H1 (cell line): Measurements from ENCODE around the gene CAPS. TPM values are rescaled to one million over a fixed set of nuclear protein-coding genes. Genes with fewer than 3 reads are reported as not detected.

Source experiments
- CTCF ChIA-PET: fragments of 300-600 bp; sonication (Branson Sonifier 250); formaldehyde crosslinking; loops from one replicate; lab custom pipeline; 2021; ENCODE audit not compliant: partially characterized antibody; lab: Charles Lee
- POLR2A ChIA-PET: fragments of 300-600 bp; sonication (Branson Sonifier 250); formaldehyde crosslinking; loops from one replicate; lab custom pipeline; 2021; ENCODE audit warnings: inconsistent platforms; ENCODE audit not compliant: partially characterized antibody; lab: Charles Lee
- DNase-seq, 2 experiments: peaks; one replicate each; pipeline versions ENCODE4 v3.0.0 to v3.0.0-alpha.2; 2010 to 2022; ENCODE audit warnings: low spot score in 2 of 2, low read depth in 1 of 2, mixed read lengths in 1 of 2
- FAIRE-seq: peaks from 2 replicates; lab custom pipeline; 2011; peaks lifted over from hg19 to GRCh38; lab: Jason Lieb, UNC
- H2AFZ ChIP-seq: 2 replicates; pipeline ENCODE4 v1.8.1; 2012; ENCODE audit warnings: low read length, inconsistent platforms
- H2AK5ac ChIP-seq: 2 replicates; pipeline ENCODE4 v1.6.1; 2013; ENCODE audit warnings: low read depth, low read length
- H2BK120ac ChIP-seq: replicated peaks from 2 replicates; pipeline ENCODE3; 2013; ENCODE audit warnings: low read depth, low read length, inconsistent platforms
- H2BK12ac ChIP-seq: 2 replicates; pipeline ENCODE4 v1.6.1; 2013; ENCODE audit warnings: low read depth, low read length
- H2BK15ac ChIP-seq: 2 replicates; pipeline ENCODE4 v1.6.1; 2013; ENCODE audit warnings: low read length
- H2BK20ac ChIP-seq: 2 replicates; pipeline ENCODE4 v1.6.1; 2013; ENCODE audit warnings: low read length
- H2BK5ac ChIP-seq: 2 replicates; pipeline ENCODE4 v1.6.1; 2013; ENCODE audit warnings: low read depth, low read length
- H3K14ac ChIP-seq: 2 replicates; pipeline ENCODE4 v1.6.1; 2013; ENCODE audit warnings: inconsistent platforms; ENCODE audit not compliant: insufficient read length
- H3K18ac ChIP-seq: 2 replicates; pipeline ENCODE4 v1.6.1; 2013; ENCODE audit warnings: low read length; ENCODE audit errors: extremely low read depth
- H3K23ac ChIP-seq: 2 replicates; pipeline ENCODE4 v1.6.1; 2013; ENCODE audit warnings: inconsistent platforms; ENCODE audit not compliant: insufficient read length
- H3K23me2 ChIP-seq: 2 replicates; pipeline ENCODE4 v1.6.1; 2013; ENCODE audit warnings: low read depth, low read length
- H3K27ac ChIP-seq: 2 replicates; pipeline ENCODE4 v1.6.1; 2011; ENCODE audit warnings: low read depth, low read length, inconsistent platforms
- H3K27me3 ChIP-seq, 4 experiments: replicated peaks in 1 of 4; 1 replicate in 1 of 4; 2 replicates in 3 of 4; pipeline versions ENCODE4 v1.6.1 to v1.8.1; 2011 to 2013; ENCODE audit warnings: low read length in 3 of 4, mild to moderate bottlenecking in 3 of 4, inconsistent platforms in 2 of 4, mixed read lengths in 2 of 4, moderate library complexity in 1 of 4; ENCODE audit not compliant: control insufficient read depth in 3 of 4, insufficient read depth in 3 of 4; ENCODE audit errors: extremely low read depth in 1 of 4
- H3K36me3 ChIP-seq, 4 experiments: 2 replicates each; pipeline versions ENCODE4 v1.6.1 to v1.8.1; 2011 to 2013; ENCODE audit warnings: mild to moderate bottlenecking in 4 of 4, low read length in 3 of 4, moderate library complexity in 2 of 4, control low read depth in 1 of 4, inconsistent platforms in 1 of 4; ENCODE audit not compliant: insufficient read depth in 4 of 4, control insufficient read depth in 2 of 4
- H3K4ac ChIP-seq: replicated peaks from 2 replicates; pipeline ENCODE3; 2013; ENCODE audit warnings: low read length, low read depth, mixed read lengths, inconsistent platforms; ENCODE audit not compliant: insufficient read length
- H3K4me1 ChIP-seq, 4 experiments: replicated peaks in 1 of 4; 1 replicate in 1 of 4; 2 replicates in 3 of 4; pipeline versions ENCODE4 v1.6.1 to v1.8.1; 2011 to 2013; ENCODE audit warnings: low read length in 3 of 4, inconsistent platforms in 2 of 4, mixed read lengths in 1 of 4; ENCODE audit not compliant: insufficient read depth in 4 of 4, control insufficient read depth in 3 of 4
- H3K4me2 ChIP-seq, 2 experiments: 2 replicates each; pipeline versions ENCODE4 v1.6.1 to v1.8.1; 2011 to 2013; ENCODE audit warnings: low read depth in 2 of 2, low read length in 2 of 2, control low read depth in 1 of 2, inconsistent platforms in 1 of 2, mild to moderate bottlenecking in 1 of 2; ENCODE audit not compliant: insufficient read depth in 1 of 2
- H3K4me3 ChIP-seq, 4 experiments: fragments of 200-600, 300-600 bp in 1 of 4; sonication (generic), shearing (Covaris generic), sonication (Bioruptor Twin) in 1 of 4; 2 replicates each; pipeline versions ENCODE4 v1.5.1 to v1.8.1; 2011 to 2016; ENCODE audit warnings: low read length in 4 of 4, low read depth in 3 of 4, control low read depth in 2 of 4, inconsistent platforms in 2 of 4, mild to moderate bottlenecking in 2 of 4, mixed read lengths in 1 of 4, moderate library complexity in 1 of 4; ENCODE audit not compliant: insufficient read depth in 2 of 4; ENCODE audit errors: extremely low read depth in 1 of 4
- H3K56ac ChIP-seq: replicated peaks from 2 replicates; pipeline ENCODE3; 2013; ENCODE audit warnings: low read depth, mild to moderate bottlenecking, mixed read lengths, low read length, inconsistent platforms; ENCODE audit not compliant: insufficient read length
- H3K79me1 ChIP-seq: 2 replicates; pipeline ENCODE4 v1.6.1; 2013; ENCODE audit warnings: low read depth, low read length, control low read depth
- H3K79me2 ChIP-seq, 2 experiments: 2 replicates each; pipeline versions ENCODE4 v1.6.1 to v1.8.1; 2012 to 2013; ENCODE audit warnings: low read length in 2 of 2, mild to moderate bottlenecking in 2 of 2, inconsistent platforms in 1 of 2; ENCODE audit not compliant: insufficient read depth in 2 of 2, control insufficient read depth in 1 of 2
- H3K9ac ChIP-seq, 4 experiments: replicated peaks in 1 of 4; 1 replicate in 1 of 4; 2 replicates in 3 of 4; pipeline versions ENCODE4 v1.6.1 to v1.8.1; 2011 to 2013; ENCODE audit warnings: low read depth in 3 of 4, low read length in 3 of 4, control low read depth in 2 of 4, mild to moderate bottlenecking in 2 of 4, moderate library complexity in 2 of 4, inconsistent platforms in 1 of 4; ENCODE audit errors: extremely low read depth in 1 of 4
- H3K9me3 ChIP-seq, 2 experiments: 2 replicates each; pipeline versions ENCODE4 v1.6.1 to v1.8.1; 2012 to 2013; ENCODE audit warnings: mild to moderate bottlenecking in 2 of 2, moderate library complexity in 2 of 2, control low read depth in 1 of 2, inconsistent platforms in 1 of 2, low read depth in 1 of 2, low read length in 1 of 2, mixed read lengths in 1 of 2; ENCODE audit not compliant: insufficient read depth in 2 of 2
- H4K20me1 ChIP-seq, 2 experiments: replicated peaks in 1 of 2; 2 replicates each; pipeline versions ENCODE3 to v1.8.1; 2011 to 2013; ENCODE audit warnings: inconsistent platforms in 2 of 2, low read length in 2 of 2, mild to moderate bottlenecking in 1 of 2; ENCODE audit not compliant: insufficient read depth in 2 of 2, control insufficient read depth in 1 of 2
- H4K5ac ChIP-seq: 2 replicates; pipeline ENCODE4 v1.6.1; 2013; ENCODE audit warnings: low read length, low read depth, mixed read lengths, inconsistent platforms; ENCODE audit not compliant: insufficient read length
- H4K8ac ChIP-seq: 2 replicates; pipeline ENCODE4 v1.8.0; 2013; ENCODE audit warnings: mild to moderate bottlenecking, moderate library complexity, low read length, inconsistent platforms; ENCODE audit not compliant: insufficient read depth; ENCODE audit errors: extremely low read depth
- H4K91ac ChIP-seq: replicated peaks from 2 replicates; pipeline ENCODE3; 2013; ENCODE audit warnings: low read length, mixed read lengths, inconsistent platforms; ENCODE audit not compliant: insufficient read length
- CBX5 ChIP-seq: fragments of 300-800, 300-1000 bp; sonication (generic); IDR thresholded peaks from 2 replicates; pipeline ENCODE4 v1.7.1; 2016; ENCODE audit warnings: antibody characterized with exemption, low read length, low read depth
- CHD2 ChIP-seq: IDR thresholded peaks from 2 replicates; pipeline ENCODE4 v1.6.1; 2012; ENCODE audit warnings: low read length, improper control_type of control experiment
- CREB1 ChIP-seq: IDR thresholded peaks from 2 replicates; pipeline ENCODE4 v1.6.1; 2012; ENCODE audit warnings: inconsistent platforms
- EP300 ChIP-seq, 2 experiments: IDR thresholded peaks; 1 replicate in 1 of 2; 2 replicates in 1 of 2; pipeline ENCODE4 v1.6.1; 2011 to 2012; ENCODE audit warnings: low read depth in 2 of 2, low read length in 2 of 2, mild to moderate bottlenecking in 2 of 2, borderline replicate concordance in 1 of 2, inconsistent platforms in 1 of 2, moderate library complexity in 1 of 2
- MAFK ChIP-seq: IDR thresholded peaks from 2 replicates; pipeline ENCODE4 v1.6.1; 2012; ENCODE audit warnings: low read depth, mild to moderate bottlenecking, improper control_type of control experiment, low read length
- NANOG ChIP-seq: IDR thresholded peaks from 2 replicates; pipeline ENCODE4 v1.6.1; 2011; ENCODE audit warnings: low read length, low read depth, mild to moderate bottlenecking, inconsistent platforms; ENCODE audit not compliant: insufficient read depth, poor library complexity, severe bottlenecking
- SIRT6 ChIP-seq: IDR thresholded peaks from one replicate; pipeline ENCODE4 v1.7.1; 2012; ENCODE audit warnings: low read length, inconsistent platforms
- SIX5 ChIP-seq: IDR thresholded peaks from 2 replicates; pipeline ENCODE4 v1.6.1; 2011; ENCODE audit warnings: mild to moderate bottlenecking, low read depth, low read length
- SP2 ChIP-seq: IDR thresholded peaks from 2 replicates; pipeline ENCODE4 v1.6.1; 2012; ENCODE audit warnings: mild to moderate bottlenecking, low read length, inconsistent platforms
- SRF ChIP-seq: IDR thresholded peaks from 2 replicates; pipeline ENCODE4 v1.6.1; 2011; ENCODE audit warnings: mild to moderate bottlenecking, low read depth, low read length, moderate library complexity
- TAF1 ChIP-seq: IDR thresholded peaks from 2 replicates; pipeline ENCODE4 v1.6.1; 2011; ENCODE audit warnings: mild to moderate bottlenecking, low read depth, low read length
- TEAD4 ChIP-seq: IDR thresholded peaks from 2 replicates; pipeline ENCODE4 v1.6.1; 2012; ENCODE audit warnings: low read depth, low read length, inconsistent platforms, mixed read lengths
- WGBS, 2 experiments: shearing (Covaris generic) in 1 of 2; methylation state at CpG; one replicate each; pipeline versions ENCODE4 v1.1.6 to v1.1.7; 2013 to 2015; ENCODE audit warnings: low lambda C conversion rate in 2 of 2, mixed read lengths in 2 of 2, inconsistent platforms in 1 of 2, low coverage in 1 of 2, missing lambda C conversion rate in 1 of 2; ENCODE audit not compliant: insufficient replicate concordance in 2 of 2, insufficient coverage in 1 of 2, insufficient read length in 1 of 2; ENCODE audit errors: extremely low coverage in 1 of 2, missing lambda C conversion rate in 1 of 2; 5-methylcytosine and 5-hydroxymethylcytosine counted together
- polyA plus RNA-seq, 7 experiments: library from polyadenylated mRNA; depleted of rRNA in 3 of 7; stranded (reverse) in 5 of 7; unstranded in 2 of 7; fragments of >200 nt in 5 of 7; fragments of 200-250 nt in 2 of 7; gene quantifications; 1 replicate in 5 of 7; 2 replicates in 1 of 7; 4 replicates in 1 of 7; pipeline versions ENCODE4 v1.2.1 to v1.2.3, GENCODE V29; 2011 to 2013; ENCODE audit warnings: missing spikeins in 2 of 7, mixed read lengths in 2 of 7
- total RNA-seq: library from RNA; stranded (reverse); fragmentation: NEBNext Ultra II Directional; extraction: Animal tissue kit (Norgen Biotek cat#: 25700); gene quantifications from 2 replicates; pipeline ENCODE4 v1.2.1, GENCODE V29; 2021

The CAPS gene
- total and polyA plus RNA-seq, 2 of the 8 experiments (the other 6 are each of a cell fraction or from before 2014, with no cell fraction given): 2.1 to 2.4 TPM

DNA sequence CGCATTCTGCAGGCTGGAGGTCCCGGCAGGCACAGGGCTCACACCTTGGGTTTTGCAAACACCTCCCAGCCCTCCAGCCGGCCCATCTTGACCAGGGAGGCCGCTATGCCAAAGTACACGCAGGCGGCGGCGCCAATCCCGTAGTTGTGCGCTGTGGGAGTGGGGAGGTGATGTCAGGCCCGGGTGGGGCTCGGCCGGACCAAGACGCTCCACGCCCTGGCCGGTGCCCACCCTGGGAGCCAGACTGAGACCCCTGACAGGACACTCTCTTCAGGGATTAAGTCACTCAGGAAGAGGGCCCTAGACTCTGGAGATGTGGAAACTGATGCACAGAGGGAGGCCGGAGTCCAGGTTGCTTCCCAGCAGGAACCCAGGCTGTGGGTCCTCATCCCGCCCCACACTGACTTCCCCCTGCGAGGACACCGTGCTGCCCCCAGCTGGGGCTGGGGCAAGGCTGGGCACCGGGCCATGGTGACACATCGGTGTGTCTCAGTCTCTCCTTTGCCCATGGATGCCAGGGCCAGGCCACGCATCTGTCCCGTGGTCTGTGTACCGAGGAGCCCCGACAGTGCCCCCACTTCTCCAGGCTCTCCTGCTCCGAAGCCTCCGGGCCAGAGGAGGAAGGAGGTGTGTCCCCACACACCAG is 19.2 kb upstream of the CAPS start:
- Histone ChIP-seq H4K5ac (no peak overlapping the region), H2BK120ac (no peak overlapping the region), H2AK5ac (no peak overlapping the region), H3K18ac (no peak overlapping the region), H4K8ac (no peak overlapping the region), H3K23ac (no peak overlapping the region), H3K56ac (no peak overlapping the region), H3K9ac (no peak overlapping the region), H2AFZ (no peak overlapping the region), H2BK12ac (no peak overlapping the region), H3K27me3 (peaks cover 0 to 1% (median 0%) of the 10 kb centered on the region in 4 experiments; a peak in 3 of 7 replicates), H3K4me2 (no peak overlapping the region), H3K79me1 (peaks cover 2% of the 10 kb centered on the region; the same call in 1 of the 2 replicates), H4K91ac (no peak overlapping the region), H2BK20ac (no peak overlapping the region), H3K4me3 (no peak overlapping the region), H2BK5ac (no peak overlapping the region), H3K36me3 (peaks cover 0 to 16% (median 8%) of the 10 kb centered on the region in 4 experiments; a peak in 5 of 8 replicates), H3K9me3 (no peaks in the 10 kb centered on the region), H3K4me1 (peaks cover 0 to 11% (median 4%) of the 10 kb centered on the region in 4 experiments; a peak in 5 of 7 replicates), H3K4ac (no peak overlapping the region), H3K14ac (no peak overlapping the region), H3K79me2 (peaks cover 0 to 7% of the 10 kb centered on the region in 2 experiments; a peak in 1 of 4 replicates), H3K23me2 (no peaks in the 10 kb centered on the region), H2BK15ac (no peak overlapping the region), H3K27ac (no peak overlapping the region), H4K20me1 (peaks cover 5 to 19% of the 10 kb centered on the region in 2 experiments)
- TF ChIP-seq SIX5 (no peak), CREB1 (no peak), SP2 (no peak), TAF1 (no peak), NANOG (no peak), SIRT6 (no peak), EP300 (IDR thresholded peaks at IDR 0.05; ENCODE audit: borderline replicate concordance in 1 of 2, low read depth in 2 of 2, low read length in 2 of 2) (no peak), CHD2 (no peak), CBX5 (no peak), SRF (no peak), MAFK (no peak), TEAD4 (no peak)
- ChIA-PET CTCF (interaction anchor here (0.6 to 1.7 kb wide), 4 partner anchors 87 to 1808 kb away, joined by 3 to 4 read pairs (median 4); no protein-coding TSS in a partner anchor), POLR2A (interaction anchor here (1.2 to 3.7 kb wide), 2 partner anchors 9 to 66 kb away, joined by 6 to 20 read pairs; partner anchors contain the start of genes NDUFA11 and VMAC)
- FAIRE-seq: no peak
- WGBS, 2 experiments: 93% methylated on average over 23 of the region's 28 CpGs; no CpG with 5 or more reads in 1 of the 2 experiments
- no peak for DNase-seq
